ENCODE measurements around the gene CCDC28A.

DNA sequence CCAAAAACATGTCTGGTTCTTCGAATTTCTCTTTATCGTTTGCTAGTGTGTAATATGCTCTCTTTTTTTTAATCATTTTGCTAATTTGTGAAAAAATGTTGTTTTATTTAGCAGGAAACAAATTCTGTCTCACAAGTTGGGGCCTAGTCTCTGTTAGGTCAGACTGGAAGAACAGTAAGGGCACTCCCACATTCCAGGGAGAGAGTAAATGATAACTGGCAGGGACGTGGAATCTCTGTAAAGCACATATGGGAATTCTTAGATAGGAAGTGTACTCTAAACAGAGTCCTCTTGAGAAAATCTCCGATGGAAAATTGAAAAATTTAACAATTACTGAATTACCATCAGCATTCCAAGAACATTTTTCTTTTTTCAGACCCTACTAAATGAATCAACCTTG lies 16.4 kb upstream of the CCDC28A start:
- TF ChIP-seq ZNF394 (tag by site-specific recombination; IDR thresholded peaks at IDR 0.05; ENCODE audit: borderline replicate concordance) (no peak), ZNF768 (tag by site-specific recombination; IDR thresholded peaks at IDR 0.05) (no peak), MYNN (tag by site-specific recombination; IDR thresholded peaks at IDR 0.05; ENCODE audit: borderline replicate concordance) (no peak), KLF1 (tag by site-specific recombination; IDR thresholded peaks at IDR 0.05) (no peak), YY1 (tag by site-specific recombination; IDR thresholded peaks at IDR 0.05) (no peak), ZNF548 (tag by site-specific recombination; IDR thresholded peaks at IDR 0.05) (no peak), ZNF335 (tag by site-specific recombination; conservative IDR thresholded peaks at IDR 0.05) (no peak), ZNF175 (tag by site-specific recombination; IDR thresholded peaks at IDR 0.05) (no peak), TCF7L2 (IDR thresholded peaks at IDR 0.05; ENCODE audit: borderline replicate concordance, low read depth, low read length) (no peak)
- TF ChIP-seq, protein P1, sequence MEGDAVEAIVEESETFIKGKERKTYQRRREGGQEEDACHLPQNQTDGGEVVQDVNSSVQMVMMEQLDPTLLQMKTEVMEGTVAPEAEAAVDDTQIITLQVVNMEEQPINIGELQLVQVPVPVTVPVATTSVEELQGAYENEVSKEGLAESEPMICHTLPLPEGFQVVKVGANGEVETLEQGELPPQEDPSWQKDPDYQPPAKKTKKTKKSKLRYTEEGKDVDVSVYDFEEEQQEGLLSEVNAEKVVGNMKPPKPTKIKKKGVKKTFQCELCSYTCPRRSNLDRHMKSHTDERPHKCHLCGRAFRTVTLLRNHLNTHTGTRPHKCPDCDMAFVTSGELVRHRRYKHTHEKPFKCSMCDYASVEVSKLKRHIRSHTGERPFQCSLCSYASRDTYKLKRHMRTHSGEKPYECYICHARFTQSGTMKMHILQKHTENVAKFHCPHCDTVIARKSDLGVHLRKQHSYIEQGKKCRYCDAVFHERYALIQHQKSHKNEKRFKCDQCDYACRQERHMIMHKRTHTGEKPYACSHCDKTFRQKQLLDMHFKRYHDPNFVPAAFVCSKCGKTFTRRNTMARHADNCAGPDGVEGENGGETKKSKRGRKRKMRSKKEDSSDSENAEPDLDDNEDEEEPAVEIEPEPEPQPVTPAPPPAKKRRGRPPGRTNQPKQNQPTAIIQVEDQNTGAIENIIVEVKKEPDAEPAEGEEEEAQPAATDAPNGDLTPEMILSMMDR (tag by site-specific recombination; IDR thresholded peaks at IDR 0.05), result no peak
- TF ChIP-seq, protein P2, sequence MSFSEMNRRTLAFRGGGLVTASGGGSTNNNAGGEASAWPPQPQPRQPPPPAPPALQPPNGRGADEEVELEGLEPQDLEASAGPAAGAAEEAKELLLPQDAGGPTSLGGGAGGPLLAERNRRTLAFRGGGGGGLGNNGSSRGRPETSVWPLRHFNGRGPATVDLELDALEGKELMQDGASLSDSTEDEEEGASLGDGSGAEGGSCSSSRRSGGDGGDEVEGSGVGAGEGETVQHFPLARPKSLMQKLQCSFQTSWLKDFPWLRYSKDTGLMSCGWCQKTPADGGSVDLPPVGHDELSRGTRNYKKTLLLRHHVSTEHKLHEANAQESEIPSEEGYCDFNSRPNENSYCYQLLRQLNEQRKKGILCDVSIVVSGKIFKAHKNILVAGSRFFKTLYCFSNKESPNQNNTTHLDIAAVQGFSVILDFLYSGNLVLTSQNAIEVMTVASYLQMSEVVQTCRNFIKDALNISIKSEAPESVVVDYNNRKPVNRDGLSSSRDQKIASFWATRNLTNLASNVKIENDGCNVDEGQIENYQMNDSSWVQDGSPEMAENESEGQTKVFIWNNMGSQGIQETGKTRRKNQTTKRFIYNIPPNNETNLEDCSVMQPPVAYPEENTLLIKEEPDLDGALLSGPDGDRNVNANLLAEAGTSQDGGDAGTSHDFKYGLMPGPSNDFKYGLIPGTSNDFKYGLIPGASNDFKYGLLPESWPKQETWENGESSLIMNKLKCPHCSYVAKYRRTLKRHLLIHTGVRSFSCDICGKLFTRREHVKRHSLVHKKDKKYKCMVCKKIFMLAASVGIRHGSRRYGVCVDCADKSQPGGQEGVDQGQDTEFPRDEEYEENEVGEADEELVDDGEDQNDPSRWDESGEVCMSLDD (tag by site-specific recombination; IDR thresholded peaks at IDR 0.05), result no peak
